Spleen (tissue), 7 donors: ENCODE measurements around the gene HMCN2.

Experiments used
- POLR2A ChIP-seq, 3 donors: fragments of 450-650 bp; IDR thresholded peaks; one replicate each; pipeline ENCODE4 v1.5.1; 2017; ENCODE audit warnings: antibody characterized with exemption in 3 of 3, mild to moderate bottlenecking in 1 of 3
- TF ChIP-seq, protein P1 (sequence below), 11 experiments: fragments of 200-600 bp in 7 of 11; fragments of 450-650 bp in 4 of 11; sonication (generic) in 4 of 11; IDR thresholded peaks in 8 of 11; conservative IDR thresholded peaks in 3 of 11; 1 replicate in 7 of 11; 2 replicates in 4 of 11; pipeline versions ENCODE4 v1.4.0 to v1.8.0; 2016 to 2021; ENCODE audit warnings: antibody characterized with exemption in 11 of 11, inconsistent platforms in 4 of 11, mild to moderate bottlenecking in 1 of 11
- donor health status: DM: no; HTN: no; CAD: no; lungs with moderate emphysema.
- donor health status: DM: no; HTN: no; CAD: no.
- donor health status: DM: no; HTN: no; CAD: no.

GRCh38 chr9:130263601-130264413, 1.8 kb upstream of the HMCN2 start:
- TF ChIP-seq, protein P1, sequence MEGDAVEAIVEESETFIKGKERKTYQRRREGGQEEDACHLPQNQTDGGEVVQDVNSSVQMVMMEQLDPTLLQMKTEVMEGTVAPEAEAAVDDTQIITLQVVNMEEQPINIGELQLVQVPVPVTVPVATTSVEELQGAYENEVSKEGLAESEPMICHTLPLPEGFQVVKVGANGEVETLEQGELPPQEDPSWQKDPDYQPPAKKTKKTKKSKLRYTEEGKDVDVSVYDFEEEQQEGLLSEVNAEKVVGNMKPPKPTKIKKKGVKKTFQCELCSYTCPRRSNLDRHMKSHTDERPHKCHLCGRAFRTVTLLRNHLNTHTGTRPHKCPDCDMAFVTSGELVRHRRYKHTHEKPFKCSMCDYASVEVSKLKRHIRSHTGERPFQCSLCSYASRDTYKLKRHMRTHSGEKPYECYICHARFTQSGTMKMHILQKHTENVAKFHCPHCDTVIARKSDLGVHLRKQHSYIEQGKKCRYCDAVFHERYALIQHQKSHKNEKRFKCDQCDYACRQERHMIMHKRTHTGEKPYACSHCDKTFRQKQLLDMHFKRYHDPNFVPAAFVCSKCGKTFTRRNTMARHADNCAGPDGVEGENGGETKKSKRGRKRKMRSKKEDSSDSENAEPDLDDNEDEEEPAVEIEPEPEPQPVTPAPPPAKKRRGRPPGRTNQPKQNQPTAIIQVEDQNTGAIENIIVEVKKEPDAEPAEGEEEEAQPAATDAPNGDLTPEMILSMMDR (IDR thresholded peaks at IDR 0.05 in 8 of 11, conservative IDR thresholded peaks at IDR 0.05 in 3 of 11), result no peak
- TF ChIP-seq POLR2A (IDR thresholded peaks at IDR 0.05), result no peak
